Endothelial cell of umbilical vein (primary cell): ENCODE data around the gene ZNF544.

Experiments
- EZH2 ChIP-seq: IDR thresholded peaks from 2 replicates; pipeline ENCODE4 v1.6.1; 2012; ENCODE audit warnings: borderline replicate concordance, low read depth, mild to moderate bottlenecking, moderate library complexity, low read length, inconsistent platforms; ENCODE audit not compliant: severe bottlenecking
- JUN ChIP-seq: IDR thresholded peaks from 2 replicates; pipeline ENCODE4 v1.6.1; 2011; ENCODE audit warnings: borderline replicate concordance, low read depth; ENCODE audit not compliant: insufficient read length, insufficient read depth
- MYC ChIP-seq: IDR thresholded peaks from one replicate; pipeline ENCODE4 v1.6.1; 2011; ENCODE audit warnings: mild to moderate bottlenecking, low read depth, low read length
- POLR2A ChIP-seq: IDR thresholded peaks from 2 replicates; pipeline ENCODE4 v1.6.1; 2012; ENCODE audit warnings: low read depth, mild to moderate bottlenecking, control low read depth, low read length
- POLR2AphosphoS5 ChIP-seq: IDR thresholded peaks from 2 replicates; pipeline ENCODE4 v1.6.1; 2012; ENCODE audit warnings: low read depth, mild to moderate bottlenecking, control low read depth, low read length, moderate library complexity; ENCODE audit not compliant: insufficient read depth
- TF ChIP-seq, protein P1 (sequence below), 2 donors: IDR thresholded peaks; 1 replicate in 1 of 2; 2 replicates in 1 of 2; pipeline ENCODE4 v1.5.1; 2011; ENCODE audit warnings: low read length in 2 of 2, mild to moderate bottlenecking in 2 of 2, moderate library complexity in 2 of 2, control low read depth in 1 of 2, inconsistent platforms in 1 of 2, low read depth in 1 of 2; ENCODE audit not compliant: insufficient read depth in 1 of 2; ENCODE audit errors: extremely low read depth in 1 of 2
- TF ChIP-seq, protein P2 (sequence below): IDR thresholded peaks from 2 replicates; pipeline ENCODE4 v1.6.1; 2011; ENCODE audit not compliant: insufficient read depth, insufficient read length

DNA sequence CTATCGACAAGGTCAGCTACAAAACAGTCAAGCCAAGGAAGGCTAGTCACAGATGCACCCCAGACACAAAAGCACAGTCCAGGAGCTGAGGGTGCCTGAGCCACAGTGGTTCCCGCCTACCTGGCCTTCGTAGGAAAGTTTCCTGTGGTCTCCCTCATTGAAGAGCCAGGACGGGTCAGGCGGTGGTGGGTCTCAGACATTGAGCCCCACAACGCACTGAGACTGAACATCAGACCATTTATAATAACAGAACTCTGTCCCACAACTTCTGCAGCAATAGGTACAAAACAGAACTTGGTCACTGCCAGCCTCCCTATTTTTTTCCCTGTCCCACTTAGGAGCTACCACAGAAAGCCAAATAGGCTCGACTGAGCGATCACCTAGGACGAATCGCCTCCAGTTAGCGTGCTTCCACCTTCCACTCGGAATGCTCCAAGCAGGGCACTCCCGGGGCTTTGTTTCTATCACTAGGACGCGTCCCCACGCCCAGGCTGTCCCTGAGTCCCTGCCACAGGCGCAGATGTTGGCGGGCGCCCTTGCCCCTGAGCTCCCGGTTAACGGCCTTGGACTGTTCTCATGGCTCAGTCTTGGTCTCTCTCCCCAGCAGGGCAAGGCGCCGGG lies 640 bp upstream of the ZNF544 start:
- no peak for TF ChIP-seq POLR2A
- TF ChIP-seq, protein P1, sequence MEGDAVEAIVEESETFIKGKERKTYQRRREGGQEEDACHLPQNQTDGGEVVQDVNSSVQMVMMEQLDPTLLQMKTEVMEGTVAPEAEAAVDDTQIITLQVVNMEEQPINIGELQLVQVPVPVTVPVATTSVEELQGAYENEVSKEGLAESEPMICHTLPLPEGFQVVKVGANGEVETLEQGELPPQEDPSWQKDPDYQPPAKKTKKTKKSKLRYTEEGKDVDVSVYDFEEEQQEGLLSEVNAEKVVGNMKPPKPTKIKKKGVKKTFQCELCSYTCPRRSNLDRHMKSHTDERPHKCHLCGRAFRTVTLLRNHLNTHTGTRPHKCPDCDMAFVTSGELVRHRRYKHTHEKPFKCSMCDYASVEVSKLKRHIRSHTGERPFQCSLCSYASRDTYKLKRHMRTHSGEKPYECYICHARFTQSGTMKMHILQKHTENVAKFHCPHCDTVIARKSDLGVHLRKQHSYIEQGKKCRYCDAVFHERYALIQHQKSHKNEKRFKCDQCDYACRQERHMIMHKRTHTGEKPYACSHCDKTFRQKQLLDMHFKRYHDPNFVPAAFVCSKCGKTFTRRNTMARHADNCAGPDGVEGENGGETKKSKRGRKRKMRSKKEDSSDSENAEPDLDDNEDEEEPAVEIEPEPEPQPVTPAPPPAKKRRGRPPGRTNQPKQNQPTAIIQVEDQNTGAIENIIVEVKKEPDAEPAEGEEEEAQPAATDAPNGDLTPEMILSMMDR (IDR thresholded peaks at IDR 0.05; ENCODE audit: extremely low read depth in 1 of 2, insufficient read depth in 1 of 2, low read depth in 1 of 2, low read length in 2 of 2) = no peak
- TF ChIP-seq, protein P2, sequence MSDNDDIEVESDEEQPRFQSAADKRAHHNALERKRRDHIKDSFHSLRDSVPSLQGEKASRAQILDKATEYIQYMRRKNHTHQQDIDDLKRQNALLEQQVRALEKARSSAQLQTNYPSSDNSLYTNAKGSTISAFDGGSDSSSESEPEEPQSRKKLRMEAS = no peak
- no peak for TF ChIP-seq POLR2AphosphoS5
- TF ChIP-seq MYC = no peak
- TF ChIP-seq EZH2 = no peak
- no peak for TF ChIP-seq JUN
